ENCODE measurements around the gene MRNIP.
"Not testable (repeated sequence)": the region's sequence is repeated elsewhere in the genome, so short reads cannot be mapped to it uniquely, and the experiment has no call there.

MRNIP gene

DNA sequence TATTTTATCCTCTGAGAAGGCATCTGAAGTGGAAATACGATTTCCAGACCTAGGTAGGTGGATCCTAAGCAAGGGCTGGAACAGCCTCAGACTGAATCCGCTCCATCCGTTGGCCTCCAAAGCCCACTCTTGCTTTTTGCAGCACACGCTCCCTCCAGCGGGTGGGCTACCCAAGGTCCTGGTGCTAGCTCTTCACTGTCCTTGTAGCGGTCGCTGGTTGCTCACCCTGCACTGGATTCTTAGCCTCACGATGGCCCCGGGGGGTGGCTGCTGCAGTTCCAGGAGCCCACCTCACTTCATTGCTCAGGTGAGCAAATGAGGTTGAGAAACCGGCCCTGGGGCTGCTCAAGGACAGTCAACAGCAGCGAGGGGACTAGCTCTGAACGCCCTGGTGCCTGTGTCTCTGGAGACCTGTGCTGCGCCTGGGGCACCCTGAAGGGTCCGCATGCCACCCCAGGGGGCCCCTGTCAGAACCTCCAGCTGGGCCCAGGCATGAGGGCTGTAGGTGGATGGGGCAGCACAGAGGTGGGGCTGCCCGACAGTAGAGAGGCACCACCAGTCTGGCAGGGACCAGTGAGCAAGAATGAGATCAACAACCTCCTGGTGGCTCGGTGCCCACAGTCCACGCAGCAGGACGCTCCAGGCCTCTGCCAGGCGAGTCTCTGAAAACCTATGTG is 56.3 kb downstream of the MRNIP start:
- no peak for DNase-seq

DNA sequence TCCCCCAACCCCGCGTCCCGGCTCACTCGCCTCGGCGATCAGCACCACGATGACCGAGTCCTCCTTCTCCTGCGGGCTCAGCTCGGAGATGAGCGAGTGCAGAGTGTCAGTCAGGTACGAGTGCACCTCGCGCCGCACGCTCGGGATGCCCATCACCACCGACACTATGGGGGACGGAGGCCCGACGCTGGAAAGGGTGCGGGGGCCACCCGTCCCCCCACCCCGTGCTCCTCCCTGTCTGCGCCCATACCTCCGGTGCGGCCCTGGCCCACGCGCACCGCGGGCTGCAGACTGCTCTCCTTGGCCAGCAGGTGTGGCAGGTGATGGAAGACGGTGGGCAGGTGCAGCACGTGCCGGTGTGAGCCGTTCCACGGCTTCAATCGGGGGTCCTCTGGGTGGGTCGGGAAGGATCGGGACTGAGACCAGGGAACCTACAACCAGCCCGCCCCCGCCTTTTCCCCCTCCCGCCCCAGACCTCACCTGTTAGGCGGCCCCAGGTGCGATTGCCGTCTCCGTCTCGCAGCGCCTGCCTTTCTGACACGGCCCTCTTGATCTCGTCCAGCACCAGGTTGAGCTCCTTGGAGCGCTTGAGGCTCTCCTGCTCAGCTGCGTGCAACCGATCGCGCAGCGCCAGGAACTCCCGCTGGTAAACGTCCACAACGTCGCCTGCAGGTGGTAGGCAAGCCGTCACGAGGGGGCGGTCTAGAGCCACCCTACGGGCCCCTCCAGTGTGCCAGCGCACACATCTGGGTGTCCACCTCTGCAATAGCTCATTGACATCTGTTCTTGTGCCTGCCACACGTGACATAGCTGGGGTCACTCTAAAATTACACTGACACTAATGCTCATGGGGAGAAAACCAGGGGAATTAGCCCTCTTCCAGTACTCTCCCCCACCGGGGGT is 57.1 kb downstream of the MRNIP start:
- peak; percentile 70 for DNase-seq

DNA sequence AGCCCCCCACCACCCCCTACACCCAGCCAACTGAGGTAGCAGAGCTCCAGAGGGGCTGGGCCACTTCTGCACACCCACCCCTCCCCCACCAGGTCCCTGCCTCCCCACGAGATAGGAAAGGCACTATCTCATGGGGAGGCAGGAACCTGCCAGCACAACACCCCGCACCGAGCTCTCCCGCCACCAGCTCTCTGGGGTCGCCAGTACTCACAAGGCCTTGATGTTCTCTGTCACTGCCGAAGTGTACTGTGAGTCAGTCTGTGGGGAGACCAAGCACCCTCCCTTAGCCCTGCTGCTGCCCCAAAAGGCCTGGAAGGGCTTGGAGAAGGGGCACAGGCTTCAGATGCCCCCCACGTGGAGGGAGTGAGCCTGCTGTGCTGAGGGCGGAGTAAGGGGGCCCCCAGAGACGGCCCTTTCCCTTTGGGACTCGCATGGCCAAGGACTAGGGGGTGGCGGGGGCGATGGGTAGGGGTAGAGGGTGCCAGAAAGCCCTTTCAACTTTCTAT is 57.9 kb downstream of the MRNIP start:
- no peak for DNase-seq

DNA sequence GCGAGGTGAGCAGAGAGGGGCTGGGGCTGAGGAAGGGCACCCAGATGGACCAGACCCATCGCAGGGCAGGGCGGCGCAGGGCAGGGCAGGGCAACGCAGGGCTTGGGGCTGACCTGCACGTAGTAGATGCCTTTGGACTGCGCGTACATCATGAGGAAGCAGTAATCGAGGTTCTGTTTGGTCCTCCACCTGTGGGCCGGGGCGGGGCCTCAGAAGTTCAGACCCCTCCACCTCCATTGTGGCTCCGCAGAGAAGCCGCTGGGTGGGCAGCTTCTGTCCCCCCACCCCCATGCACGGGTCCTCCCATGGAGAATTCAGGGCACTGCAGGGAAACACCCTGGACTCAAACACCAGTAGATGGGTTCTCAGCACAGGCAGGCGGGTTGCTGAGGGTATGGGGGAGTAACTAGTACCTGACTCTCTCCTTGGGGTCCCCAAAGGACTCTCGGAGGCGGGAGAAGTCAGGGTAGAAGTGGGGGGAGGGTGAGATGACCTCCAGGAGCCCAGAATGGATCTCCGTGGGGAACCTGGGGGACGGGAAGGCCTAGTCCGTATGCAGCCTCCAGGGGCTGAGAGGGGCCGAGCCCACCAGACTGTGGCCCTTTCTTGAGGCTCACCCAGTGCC is 58.4 kb downstream of the MRNIP start:
- no peak for DNase-seq

DNA sequence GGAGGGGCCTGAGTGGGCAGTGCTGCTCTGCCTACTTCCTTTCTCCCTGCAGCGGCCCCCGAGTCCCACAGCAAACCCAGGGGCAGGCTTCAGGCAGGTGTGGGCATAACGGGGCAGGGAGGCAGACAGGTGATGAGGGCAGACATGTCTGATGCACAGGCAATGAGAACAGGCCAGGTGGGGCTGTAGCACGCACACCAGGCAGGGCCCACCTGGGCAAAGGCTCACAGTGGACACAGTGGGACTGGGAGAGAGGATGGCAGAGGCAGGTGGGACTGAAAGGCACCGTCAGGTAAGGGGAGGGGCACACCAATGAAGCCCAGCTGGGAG is 59.0 kb downstream of the MRNIP start:
- DNase-seq: no peak

DNA sequence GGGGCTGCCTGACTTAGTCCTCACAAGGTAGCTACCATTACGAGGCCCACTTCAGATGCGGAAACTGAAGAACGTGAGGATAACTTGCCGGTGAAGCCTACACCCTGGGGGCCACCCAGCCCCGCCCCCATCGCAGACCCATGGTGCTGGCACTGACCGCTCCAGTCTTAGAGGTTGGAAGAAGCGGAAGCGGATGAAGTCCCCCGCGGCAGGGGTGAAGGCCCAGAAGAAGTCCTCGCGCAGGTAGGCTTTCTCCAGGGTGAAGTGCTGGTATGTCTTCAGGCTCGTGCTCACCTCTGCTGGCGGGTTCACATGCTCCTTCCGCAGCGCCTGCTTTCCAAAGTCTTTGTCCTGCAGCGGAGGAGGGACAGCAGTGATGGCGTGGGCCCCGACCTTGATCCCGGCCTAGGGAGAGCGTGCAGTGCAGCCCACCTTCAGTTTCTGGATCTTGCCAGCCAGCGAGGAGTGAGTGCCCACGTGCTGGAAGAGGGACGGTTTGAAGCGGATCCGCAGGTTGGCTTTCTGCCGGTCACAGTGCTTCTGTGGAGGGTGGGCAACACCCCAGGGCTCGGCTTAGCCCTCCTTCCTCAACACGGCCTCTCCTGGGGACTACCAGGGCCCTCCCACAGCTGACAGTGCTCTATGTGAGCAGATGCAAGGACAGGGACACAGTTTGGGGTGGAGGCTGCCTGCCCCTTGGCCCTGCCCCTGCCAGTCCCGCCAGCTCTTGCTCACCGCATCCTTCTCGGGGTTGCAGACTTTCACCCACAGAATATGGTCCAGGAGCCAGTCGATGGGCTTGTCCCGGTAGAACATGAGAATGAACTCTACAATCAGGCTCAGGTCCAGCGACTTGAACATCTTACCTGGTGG is 59.6 kb downstream of the MRNIP start:
- no peak for DNase-seq

DNA sequence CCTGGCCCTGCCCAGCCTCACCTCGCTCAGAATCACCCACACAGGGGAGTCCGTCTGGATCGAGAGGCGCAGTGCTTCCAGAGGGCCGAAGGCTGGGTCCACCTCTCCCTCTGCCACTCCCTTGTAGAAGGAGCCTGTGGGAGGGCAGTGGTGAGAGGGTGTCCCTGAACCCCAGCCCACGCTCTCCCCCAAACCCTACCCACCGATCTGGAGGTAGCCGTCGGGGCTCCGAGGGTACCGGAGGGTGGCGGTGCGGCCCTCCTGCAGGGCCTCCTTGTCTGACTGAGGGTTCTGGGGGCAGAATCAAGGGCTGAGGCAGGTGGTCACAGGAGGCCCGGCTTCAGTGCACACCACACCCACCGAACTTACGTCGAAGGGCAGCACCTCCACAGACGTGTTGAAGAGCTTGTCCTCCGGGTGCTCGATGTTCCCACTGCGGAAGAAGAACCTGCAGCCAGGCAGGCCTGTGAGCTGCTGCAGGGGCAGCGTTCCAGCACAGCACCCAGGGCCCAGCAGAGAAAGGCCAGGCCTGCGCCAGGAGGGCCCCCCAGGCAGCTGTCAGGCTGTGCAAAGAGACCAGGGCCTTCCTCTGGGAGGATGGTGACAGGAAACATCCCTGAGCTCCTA is 60.4 kb downstream of the MRNIP start:
- DNase-seq: no peak

DNA sequence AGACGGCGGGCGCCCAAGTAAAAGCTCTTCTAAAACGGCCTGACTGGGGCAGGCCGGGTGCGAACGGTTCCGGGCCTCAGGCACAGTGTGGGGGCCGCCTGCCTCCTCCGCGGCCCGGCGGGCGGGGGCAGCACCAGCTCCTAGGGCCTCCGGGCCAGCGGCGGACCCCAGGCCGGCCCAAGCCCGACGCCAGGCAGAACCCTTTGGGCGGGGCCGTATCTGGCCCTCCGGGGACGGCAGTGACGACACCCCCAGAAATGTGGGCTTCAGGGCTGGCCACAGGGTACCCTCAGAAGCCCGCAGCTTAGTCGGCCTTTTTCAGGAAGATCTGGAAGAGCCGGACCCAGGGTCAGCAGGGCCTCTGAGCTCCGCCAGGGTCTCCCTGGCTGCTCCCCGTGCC is 60.9 kb downstream of the MRNIP start:
- no peak for DNase-seq

DNA sequence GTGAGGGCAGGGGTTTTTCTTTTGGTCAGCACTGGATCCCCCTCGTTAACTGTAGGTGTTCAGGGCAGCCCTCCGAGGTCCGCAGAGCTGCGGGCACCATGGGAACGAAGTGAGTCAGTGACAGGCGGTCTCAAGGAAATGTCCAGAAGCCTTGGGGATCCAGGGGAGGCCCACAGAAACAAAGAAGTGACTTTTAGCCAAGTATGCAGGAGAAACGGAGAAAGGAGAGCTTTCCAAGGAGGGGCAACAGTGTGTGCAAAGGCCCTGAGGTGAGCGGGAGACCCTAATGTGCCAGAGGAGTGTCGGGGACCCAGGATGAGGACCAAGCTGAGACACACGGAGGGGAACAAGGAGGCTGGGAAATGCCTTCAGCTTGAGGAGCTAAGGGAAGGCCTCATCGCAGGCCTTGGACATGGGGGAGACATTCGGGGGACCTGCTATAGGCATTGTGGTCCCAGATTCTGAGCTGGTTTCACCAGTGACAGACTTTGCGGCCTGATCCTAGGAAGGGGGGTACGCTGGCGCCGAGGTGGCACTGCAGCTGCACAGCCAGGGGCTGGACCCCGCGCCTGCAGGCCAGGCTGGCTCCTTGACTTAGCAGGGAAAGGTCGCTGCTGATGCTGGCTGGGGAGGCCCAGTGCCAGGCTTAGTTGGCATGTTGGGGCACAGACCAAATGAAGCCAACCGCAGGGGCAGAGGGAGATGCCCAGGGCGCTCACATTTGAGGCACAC is 61.6 kb downstream of the MRNIP start:
- DNase-seq: no peak

DNA sequence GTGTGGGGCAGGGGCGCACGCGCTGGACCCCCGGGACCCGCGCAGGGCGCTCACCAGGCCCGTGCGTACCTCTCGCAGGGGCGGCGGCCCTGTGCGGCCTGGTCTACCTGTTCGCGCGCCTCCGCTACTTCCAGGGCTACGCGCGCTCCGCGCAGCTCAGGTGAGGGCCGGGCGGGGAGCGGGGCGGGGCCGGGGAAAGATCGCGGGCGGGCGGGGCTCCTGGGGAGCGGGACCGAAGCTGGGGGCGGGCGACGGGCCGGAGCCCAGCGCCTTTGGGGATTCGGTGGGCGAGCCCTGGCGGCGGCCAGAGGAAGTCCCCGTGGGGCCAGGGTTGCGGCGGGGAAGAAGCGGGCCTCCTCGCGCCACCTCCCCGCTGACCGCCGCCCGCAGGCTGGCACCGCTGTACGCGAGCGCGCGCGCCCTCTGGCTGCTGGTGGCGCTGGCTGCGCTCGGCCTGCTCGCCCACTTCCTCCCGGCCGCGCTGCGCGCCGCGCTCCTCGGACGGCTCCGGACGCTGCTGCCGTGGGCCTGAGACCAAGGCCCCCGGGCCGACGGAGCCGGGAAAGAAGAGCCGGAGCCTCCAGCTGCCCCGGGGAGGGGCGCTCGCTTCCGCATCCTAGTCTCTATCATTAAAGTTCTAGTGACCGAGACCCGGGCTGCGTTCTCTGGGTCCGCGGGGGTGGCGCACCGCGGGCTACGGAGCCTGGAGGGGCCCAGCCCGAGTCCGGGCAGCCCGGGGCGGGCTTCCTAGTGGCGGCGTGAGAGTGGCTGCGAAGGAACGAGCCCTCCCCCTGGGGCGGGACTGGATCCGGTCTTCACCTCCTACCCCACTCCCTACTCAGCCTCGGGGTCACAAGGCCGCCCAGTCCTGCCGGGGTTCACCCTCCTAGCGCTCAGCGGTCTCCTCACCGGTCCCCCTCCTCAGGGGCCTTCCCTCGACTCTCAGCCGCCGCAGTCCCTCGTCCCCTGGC is 62.5 kb downstream of the MRNIP start:
- peak; percentile 49 for DNase-seq

DNA sequence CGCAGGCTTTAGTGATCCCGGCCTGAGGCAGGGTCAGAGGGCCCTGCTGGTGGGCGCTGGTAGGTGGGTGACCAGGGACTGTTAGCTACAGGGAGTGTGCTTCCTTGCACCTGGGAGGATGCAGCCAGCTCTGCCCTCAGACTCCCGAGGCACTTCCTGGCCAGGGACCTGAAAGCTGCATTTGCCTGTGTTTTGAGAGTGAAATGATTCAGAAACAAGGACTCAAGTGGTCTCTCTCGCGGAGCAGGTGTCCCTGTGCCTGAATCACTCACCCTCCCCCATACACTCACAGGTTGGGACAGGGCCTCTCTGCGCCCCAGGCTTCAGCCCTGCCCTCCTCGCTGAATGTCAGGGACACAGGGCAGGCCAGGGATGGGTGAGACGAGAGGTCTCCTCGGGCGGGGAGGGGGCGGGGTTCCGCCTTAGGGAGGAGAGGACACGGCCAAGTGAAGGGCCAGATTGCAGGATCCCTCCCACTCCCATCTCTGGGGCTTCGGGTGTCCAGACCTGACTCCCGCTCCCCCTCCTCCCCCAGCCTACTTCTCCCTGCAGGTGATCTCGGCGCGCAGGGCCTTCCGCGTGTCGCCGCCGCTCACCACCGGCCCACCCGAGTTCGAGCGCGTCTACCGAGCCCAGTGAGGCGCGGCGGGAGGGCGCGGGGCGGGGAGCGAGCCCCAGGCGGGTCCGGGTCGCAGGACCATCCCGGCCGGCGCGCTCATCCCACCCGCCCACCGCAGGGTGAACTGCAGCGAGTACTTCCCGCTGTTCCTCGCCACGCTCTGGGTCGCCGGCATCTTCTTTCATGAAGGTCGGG is 63.4 kb downstream of the MRNIP start:
- DNase-seq: no peak

DNA sequence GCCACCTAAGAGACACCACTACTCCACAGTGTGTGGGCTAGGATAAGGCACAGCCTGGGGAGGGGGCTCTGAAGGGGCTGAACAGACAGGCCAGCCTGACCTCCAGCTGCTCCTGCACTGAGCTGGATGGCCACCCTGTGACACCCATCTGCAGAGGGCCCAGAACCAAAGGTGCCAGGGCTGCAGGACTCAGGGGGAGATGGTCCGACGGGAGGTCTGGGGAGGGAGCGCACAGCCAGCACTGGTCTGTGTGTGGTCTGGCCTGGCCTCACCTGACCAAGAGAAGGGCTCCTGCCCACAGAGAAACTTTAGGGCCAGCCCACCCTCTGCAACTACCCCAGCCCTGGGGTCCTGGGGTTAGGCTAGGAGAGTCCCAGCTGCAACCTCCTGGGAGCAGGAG is 64.0 kb downstream of the MRNIP start:
- no peak for DNase-seq

DNA sequence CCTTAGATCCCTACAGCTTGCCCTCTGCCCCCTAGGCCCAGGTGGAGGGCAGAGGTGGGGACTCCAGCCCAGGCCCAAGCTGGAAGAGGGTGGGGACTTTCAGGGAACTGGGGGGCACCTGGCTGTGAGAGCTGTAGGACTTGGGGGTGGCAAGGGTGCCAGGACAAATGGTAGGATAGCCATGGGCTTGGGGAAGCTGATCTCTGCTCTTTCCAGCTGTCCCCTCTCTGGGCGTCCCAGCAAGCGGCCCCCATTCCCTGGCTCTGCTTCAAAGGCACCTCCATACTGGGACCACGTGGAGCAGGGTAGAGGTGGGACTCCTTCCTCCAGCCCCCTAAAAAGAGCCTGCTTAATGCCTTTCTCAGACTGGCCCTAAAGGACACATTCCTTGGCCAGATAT is 64.4 kb downstream of the MRNIP start:
- no peak for DNase-seq

DNA sequence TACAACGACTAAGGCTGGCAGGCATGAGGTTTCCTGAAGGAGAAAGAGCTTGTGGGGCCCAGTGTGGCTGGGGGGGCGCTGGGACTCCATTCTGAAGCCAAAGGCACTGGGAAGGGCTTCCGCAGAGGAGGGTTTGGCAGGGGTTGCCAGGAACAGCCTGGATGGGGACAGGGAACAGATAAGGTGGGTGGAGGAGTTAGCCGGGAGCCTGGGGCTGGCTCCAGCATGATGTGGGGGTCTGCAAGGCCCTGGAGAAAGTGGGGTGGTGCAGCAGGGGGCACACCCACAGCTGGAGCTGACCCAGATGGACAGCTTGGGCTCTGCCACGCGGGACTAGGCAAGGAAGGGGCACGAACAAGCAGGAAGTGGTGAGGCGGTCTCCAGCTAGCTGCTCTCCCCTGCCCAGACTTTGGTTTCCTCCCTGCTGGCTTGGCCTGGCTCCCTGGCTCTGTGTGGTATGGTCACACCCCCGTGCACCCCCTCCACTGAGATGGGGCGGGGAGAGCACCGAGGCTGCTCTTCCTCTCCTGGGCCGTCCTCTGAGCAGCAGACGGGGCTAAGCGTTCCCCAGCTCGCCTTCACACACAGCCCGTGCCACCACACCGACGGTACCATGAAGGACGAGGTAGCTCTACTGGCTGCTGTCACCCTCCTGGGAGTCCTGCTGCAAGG is 65.0 kb downstream of the MRNIP start, which contains the start of gene LTC4S:
Gene LTC4S, plus strand, starts transcription at position 519 of the 672 bp plus-strand sequence. Its CDS starts 95 bp downstream, at position 614.
- peak; percentile 20 for DNase-seq

DNA sequence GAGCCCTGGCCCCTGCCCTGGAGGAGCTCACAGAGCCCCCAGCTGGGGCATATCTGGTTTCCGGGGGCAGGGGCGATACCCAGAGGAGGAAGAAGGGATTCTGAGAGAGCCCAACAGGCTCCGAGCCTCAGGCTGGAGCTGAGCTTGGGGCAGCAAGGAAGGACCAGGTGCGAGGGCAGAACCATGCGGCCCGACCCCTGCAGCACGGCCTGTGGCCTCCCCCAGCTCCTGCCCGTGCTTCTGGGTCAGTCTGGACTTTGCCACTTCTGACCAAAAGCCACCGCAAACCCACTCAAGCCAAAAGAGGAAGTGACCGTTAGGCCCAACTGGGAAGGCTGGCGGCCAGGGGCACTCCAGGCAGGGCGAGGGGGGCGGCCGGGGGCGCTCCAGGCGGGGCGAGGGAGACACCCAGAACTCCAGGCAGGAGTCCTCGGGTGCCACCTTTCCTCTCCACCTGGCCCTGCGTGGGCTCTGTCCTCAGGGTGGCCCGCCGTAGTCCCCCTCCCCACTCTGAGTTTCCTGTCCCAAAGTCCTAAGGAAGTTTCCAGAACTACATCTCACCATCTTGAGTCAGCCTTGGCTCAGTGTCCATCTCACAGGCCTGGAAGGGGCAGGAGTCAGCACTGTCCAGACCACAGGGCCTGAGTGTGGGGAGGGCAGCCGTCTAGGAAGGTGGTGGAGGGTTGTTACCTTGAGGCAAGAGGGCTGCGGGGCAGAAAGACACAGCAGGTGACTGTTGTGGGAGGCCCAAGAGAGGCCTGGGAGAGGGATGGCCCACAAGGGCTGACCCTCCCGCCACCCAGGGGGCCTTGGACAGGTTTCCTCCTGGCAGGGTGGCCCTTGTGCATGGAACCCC is 65.8 kb downstream of the MRNIP start:
- DNase-seq: no peak

DNA sequence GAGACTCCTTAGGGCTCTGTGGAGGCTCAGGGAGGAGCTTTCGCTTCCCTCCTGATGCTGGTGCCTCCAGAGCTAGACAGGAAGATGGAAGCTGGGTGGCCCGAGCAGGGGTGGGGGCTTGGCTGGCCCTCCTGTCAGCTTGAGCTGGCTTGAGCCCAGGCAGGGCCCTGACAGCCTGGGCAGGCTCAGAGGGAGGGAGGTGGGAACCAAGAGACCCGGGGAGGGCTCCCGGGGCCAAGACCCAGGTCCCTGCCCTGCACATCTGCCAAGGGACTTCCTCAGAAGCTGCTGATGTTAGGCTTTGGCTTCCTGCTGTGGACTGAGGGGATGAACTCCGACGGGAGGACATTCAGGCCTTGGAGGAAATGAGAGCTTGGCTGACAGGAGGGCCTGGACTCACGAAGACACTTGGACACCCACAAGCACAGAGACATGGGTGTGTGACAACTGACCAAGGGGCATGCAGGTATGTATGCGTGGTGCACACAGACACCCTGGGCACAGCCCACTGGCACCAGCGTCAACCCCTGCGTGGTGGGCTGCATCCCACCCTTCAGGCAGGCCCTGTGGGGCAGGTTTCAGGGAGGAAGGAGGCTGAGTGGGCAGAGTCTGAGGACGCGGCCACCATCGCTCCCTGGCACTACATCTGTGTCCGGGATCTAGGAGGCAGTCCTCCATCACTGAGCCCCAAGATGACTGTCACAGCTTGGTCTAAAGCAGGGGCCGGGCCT is 66.6 kb downstream of the MRNIP start:
- no peak for DNase-seq

DNA sequence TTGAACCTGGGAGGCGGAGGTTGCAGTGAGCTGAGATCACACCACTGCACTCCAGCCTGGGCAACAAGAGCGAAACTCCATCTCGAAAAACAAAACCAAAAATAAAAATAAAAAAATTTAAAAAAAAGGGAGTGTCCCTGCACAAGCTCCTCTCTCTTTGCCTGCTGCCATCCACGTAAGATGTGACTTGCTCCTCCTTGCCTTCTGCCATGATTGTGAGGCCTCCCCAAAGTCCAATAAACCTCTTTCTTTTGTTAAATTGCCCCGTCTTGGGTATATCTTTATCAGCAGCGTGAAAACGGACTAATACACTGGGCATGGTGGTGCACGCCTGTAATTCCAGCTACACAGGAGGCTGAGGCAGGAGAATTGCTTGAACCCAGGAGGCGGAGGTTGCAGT is 69.3 kb downstream of the MRNIP start:
- DNase-seq: not testable (repeated sequence)
